GM10847 (cell line): Measurements from ENCODE around the gene ZNF398.

Experiments used
- POLR2A ChIP-seq: IDR thresholded peaks from 2 replicates; pipeline ENCODE4 v1.6.1; 2011; ENCODE audit not compliant: insufficient read length; ENCODE audit errors: extremely low read depth

Gene ZNF398

DNA sequence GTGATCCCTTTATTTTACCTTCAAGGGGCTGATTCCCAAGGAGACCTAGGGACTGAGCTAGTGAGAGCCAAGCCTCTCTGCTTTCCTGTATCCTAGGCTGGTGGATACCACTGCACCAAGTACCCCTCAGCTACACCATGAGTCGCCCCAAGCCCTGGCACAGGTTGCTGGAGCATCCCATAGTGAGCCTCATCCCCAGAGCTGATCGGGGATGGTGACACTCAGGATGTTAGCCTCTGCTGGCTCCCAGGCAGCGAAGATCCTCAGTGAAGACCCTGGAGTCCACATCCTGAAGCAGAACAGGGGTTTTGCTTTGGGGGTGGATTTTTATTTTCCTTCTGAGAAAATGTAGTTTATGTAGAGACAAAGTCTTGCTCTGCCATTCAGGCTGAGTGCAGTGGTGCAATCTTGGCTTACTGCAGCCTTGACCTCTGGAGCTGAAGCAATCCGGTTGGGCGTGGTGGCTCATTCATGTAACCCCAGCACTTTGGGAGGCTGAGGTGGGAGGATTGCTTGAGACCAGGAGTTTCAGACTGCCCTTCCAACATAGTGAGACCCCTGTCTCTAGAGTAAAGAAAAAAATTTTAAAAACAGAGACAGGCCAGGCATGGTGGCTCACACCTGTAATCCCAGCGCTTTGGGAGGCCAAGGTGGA is 79.7 kb downstream of the ZNF398 start:
- TF ChIP-seq POLR2A, result no peak

DNA sequence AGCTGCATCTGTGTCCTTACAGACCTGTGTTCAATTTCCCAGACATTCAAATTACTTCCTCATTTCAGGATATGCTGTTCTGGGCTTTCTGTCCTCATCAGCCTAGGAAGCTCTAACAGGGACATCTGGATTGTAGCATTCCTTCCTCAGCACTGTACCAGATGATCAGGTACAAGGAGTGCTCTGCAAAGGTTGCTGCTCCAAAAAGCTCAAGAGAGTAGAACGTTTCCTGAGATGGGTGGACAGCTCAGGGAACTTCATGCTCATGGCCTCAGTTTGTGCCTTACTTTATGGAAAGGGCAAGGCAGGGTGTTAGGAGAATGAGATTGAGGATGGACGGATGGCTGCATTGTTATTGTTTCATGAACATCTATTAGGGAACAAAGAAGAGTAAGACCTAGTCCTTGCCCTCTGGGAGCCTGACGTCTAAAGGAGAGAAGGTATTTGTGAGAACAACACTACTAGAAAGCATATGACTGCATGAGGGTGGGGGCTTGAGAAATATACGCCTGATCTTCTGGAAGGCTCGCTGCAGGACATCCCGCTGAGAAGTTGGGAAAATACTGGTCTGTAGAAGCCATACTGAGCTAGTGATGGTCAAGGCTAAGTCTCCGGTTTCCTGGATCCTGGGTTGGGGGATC is 81.7 kb downstream of the ZNF398 start:
- no peak for TF ChIP-seq POLR2A

DNA sequence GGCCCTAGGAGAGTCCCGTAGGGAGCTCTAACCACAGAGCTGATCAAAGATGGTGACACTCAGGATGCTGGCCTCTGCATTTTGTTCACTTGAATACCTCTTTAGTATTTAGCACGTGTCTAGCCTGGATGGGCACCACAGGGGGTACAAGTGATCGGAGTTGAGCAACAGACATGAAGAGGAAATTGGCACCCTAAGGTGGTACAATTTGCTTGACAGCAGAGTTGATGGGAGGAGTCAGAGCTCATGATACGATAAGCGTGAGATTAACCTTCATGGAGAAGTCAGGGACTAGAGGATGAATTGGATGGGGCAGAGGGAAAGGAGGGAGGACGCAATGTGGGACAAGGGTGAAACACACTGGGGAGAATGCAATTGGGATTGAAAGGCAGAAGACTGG is 82.3 kb downstream of the ZNF398 start:
- no peak for TF ChIP-seq POLR2A

DNA sequence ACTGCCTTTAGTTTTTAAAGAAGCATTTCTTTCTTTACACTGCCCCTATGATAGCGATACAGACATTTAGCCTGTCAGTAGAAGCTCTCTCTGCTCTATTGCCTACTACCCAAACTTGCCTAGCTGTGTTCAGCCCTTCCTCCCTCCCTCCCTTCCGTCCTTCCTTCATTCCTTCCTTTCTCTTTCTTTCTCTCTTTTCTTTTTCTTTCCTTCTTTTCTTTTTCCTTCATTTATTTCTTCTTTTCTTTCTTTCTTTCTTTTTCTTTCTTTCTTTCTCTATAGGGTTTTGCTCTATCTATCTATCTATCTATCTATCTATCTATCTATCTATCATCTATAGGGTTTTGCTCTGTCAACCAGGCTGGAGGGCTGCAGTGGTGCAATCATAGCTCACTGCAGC is 85.1 kb downstream of the ZNF398 start:
- TF ChIP-seq POLR2A, result no peak
